Measurements from ENCODE around the gene UNC5A.

UNC5A gene

DNA sequence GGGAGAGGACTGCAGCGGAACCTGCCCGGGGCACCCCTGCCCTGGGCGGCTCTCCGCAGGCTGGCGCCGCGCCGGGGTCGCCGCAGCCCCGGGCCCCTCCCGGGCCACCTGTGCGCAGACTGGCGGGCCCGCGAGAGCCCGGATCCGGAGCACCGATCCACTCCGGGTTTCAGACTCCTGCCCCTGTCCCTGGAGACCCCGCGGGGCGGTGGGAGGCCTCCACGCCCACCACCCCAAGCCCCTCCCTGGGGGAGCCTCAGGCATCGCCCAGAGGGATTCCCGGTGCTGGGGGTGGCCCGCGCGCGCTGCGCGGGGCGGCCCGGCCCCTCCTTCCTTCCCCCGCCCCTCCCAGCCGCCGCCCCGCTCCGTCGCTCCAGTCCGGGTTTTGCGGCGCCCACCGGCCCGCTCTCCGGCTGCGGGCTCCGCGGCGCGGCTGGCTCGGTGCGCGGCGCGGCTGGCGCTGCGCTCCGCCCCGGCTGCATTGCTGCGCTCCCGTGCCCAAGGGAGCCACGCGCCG is at the start of gene UNC5A:
UNC5A (plus strand) TSS at position 479 of the 517 bp plus-strand sequence. CDS start 192 bp downstream, outside the sequence.
- DNase-seq (ENCODE audit: low spot score): peak; percentile 54

DNA sequence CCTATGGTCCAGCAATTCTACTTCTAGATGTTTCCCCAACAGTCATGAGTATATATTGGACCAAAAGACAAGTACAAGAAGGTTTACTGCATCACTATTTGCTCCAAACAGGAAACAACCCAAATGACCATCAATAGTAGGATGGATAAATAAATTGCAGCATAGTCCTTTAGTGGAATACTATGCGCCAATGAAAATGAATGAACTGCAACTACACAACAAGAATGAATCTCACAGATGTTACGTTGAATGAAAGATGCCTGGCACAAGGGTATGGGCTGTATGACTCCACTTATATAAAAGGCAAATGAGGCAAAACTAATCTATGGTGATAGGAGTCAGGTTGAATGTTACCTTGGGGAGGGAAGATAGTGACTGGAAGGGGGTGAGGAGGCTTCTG is 48.6 kb upstream of the UNC5A start:
- DNase-seq (ENCODE audit: low spot score): no peak

DNA sequence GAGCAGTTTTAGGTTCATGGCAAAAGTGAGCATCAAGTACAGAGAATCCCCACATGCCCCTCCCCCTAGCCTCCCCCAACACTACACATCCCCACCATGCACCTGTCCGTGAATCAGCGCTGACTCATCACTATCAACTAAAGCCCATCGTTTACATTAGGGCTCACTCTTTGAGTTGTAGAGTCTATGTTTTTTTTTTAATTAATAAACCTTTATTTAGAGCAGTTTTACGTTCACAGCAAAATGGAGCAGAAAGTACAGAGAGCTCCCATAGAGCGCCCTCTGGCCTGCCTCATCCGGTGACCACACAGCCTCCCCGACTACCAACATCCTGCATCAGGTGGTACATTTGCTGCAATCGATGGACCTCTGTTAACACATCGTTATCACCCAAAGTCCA is 47.9 kb upstream of the UNC5A start:
- no peak for DNase-seq (ENCODE audit: low spot score)

DNA sequence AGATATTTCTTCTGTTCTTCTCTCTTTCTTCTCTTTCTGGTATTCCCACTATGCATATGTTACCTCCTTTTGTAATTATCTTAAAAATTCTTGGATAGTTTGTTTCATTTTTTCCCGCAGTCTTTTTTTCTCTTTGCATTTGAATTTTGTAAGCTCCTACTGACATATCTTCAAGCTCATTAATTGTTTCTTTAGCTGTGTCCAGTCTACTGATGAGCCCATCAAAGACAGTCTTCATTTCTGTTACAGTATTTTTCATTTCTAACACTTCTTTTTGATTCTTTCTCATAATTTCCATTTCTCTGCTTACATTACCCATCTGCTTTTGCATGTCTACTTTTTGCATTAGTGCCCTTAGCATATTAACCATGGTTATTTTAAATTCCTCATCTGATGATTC is 44.7 kb upstream of the UNC5A start:
- no peak for DNase-seq (ENCODE audit: low spot score)

DNA sequence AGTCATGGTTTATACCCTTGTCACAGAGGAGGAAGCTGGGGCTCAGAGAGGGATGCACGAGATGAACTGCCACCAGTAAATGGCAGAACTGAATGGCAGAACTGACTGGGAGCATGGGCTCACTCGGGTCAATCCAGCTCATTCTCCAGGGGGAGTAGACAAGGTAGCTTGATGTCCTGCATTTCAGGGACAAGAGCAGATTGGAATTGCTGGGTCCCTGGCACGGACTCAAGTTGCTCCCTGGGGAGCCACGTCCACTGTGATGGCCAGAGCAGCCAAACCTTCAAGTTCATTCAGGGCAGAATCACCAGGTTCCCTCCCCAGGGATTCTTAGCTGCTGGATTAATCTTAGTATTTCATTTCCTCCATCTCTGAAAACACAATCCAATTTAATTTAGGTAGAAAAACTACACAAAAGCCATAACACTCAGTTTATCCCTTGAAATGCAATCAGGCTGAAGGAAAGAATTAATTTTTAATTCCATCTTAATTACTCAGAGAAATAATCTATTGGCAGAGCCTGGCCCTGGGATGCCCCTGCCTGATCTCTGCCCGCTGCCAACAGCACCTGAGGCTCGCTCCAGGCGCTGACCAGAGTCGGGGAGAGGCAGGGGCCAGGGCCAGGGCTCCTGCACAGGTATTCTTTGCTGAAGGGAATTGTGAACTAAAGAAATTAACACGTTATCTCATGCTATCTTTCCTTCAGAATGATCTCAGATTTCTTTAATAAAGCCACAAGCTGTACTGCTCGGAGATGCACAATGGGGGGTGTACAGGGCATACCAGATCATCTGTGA is 42.0 kb upstream of the UNC5A start:
- DNase-seq (ENCODE audit: low spot score): no peak

DNA sequence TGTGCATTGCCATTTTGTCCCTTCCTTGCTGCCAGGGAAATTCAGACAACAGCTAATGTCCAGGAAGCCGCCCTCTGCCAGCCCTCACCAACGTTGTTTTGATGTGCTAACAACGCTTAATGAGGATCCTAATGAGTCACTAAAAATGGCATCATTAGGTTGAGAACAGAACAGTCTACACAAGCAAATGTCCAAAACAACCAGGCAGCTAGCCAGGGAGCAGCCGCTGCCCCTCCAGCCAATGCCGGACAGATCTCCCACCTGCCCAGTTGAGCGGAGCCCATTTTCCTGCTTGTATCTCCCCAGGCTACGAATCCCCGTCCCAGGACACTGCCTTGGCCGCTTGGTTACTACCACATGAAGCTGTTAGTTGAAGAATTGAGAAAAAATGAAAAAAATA is 40.4 kb upstream of the UNC5A start:
- no peak for DNase-seq (ENCODE audit: low spot score)

DNA sequence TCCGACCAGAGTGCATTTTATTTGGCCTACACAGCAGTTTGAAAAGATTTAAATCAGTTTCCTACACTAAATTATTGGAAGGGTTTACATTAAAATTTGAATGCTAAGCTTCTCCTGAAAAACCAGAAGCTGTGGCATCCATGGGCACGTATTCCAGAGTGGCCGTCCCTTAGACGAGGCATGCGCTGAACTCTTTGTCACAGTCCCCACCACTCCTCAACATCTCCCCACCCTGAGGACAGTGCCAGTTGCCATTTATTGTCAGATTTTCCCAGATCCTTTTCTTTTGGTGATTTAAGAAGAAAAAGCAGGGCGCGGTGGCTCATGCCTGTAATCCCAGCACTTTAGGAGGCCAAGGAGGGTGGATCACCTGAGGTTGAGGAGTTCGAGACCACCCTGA is 39.9 kb upstream of the UNC5A start:
- DNase-seq (ENCODE audit: low spot score): no peak

DNA sequence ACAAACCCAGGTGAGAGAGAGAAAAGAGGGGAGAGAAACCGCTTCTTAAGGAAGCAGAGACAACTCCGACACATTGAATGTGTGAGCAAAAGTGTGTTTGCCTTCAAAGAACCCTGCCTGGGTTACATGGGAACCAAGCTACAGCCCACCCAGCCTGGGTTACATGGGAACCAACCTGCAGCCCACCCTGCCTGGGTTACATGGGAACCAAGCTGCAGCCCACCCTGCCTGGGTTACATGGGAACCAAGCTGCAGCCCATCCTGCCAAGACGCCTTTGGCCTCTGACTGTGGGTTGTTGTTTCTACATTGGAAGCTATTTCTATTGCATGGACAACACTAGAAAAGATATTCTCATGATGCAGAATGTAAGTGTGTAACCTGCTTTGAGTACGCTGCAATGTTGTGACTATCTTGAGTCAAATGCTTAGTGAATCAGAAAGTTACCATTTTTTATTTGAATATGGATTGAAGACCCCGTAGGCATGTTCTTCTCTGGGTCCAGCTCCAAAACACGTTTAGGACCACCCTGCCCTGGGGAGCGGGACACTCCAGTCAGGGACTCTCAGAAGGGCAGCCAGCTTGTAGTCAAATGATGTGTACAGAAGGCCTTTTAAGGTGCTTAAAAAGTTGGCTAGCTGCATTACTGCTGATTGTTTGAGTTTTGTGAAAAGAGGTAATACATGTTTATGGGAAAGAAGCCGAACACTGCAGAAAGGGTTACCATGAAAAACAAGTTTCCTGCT is 39.1 kb upstream of the UNC5A start:
- no peak for DNase-seq (ENCODE audit: low spot score)

DNA sequence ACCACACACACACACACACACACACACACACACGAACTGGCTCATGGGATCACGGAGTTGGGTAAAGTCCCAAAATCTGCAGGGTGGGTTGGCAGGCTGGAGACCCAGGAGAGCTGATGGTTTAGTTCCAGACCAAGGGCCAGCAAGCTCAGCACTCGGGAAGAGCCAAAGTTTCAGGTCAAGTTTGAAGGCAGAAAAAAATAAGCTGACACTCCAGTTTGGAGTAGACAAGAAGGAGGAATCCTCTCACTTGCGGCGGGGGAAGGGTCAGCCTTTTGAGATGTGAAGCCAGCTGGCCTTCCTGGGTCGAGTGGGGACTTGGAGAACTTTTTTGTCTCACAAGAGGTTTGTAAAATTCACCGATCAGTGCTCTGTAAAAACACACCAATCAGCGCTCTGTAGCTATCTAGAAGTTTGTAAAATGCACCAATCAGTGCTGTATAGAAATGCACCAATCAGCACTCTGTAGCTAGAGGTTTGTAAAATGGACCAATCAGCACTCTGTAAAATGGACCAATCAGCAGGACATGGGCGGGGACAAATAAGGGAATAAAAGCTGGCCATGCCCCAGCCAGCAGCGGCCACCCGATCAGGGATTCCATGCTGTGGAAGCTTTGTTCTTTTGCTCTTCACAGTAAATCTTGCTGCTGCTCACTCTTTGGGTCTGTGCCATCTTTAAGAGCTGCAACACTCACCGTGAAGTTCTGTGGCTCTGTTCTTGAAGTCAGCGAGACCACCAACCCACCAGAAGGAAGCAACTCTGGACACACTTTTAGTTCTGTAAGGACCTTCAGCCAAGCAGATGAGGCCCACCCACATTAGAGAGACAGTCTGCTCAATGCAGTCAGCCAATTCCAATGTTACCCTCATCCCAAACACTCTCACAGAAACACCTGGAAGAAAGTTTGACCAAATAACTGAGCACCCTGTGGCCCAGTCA is 37.8 kb upstream of the UNC5A start:
- no peak for DNase-seq (ENCODE audit: low spot score)

DNA sequence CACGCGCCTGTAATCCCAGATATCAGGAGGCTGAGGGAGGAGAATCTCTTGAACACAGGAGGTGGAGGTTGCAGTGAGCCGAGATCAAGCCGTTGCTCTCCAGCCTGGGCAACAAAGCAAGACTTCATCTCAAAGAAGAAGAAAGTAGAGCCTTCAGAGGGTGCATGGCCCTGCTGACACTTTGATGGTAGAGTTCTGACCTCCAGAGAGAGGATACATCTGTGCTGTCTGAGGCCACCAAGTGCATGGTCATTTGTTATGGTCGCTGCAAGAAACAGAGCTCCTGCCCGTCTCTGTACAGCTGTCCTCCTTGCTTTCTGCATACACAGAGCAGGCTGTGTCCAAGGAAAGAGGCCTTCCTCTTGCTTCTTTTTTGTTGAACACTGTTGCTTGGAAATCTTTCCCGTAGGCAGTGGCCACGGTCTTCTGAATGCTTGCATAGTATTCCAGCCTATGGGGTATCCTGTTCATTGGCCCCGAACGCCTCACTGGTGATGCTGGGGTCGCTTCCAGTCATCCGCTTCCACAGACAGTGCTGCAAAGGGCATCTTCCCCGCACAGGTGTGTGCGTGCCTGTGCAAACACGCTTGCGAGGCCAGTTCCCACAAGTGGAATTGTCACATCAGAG is 36.8 kb upstream of the UNC5A start:
- no peak for DNase-seq (ENCODE audit: low spot score)

DNA sequence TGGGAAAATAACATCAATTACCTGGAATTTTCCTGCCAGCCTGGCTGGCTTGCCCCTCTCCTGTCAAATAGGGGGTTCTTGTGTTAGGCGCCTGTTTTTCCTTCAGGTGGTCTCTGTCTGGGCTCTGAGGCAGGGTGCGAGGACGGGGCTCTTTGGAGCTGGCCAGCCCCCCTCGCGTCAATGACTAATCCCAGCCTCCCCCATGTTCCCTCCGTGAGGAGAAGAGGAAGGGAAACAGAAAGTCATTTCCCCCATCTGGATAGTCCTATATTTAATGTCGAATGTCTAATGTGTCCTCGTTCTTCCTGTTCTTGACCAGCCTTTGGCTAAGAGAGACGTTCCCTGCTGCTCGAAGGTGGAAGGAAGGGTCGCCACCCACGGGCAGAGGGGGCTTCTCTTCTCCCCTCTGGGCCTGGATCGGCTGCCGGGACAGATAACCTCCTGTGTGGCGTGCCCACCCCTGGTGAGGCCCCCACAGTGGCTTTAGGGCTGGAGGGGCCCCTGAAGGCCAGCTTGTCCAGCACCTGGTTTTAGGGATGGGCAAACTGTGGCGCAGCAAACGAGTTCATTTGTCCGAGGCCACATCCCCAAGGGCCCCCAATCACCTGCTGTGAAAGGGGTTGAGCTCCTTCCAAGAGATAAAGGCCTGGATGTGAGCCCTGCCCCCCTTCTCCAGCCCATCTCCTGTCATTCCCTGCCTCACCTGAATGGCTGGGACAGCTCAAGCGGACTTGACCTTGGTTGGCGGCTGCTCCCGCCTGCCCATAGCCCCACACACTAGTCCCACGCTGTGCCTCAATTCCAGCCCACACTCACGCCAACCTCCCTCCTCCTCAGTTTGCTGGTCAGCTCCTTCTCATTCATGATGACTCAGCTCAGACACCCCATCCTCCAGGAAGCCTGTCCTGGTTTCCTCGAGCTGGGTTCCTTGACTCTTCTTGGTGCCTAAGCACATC is 35.9 kb upstream of the UNC5A start:
- no peak for DNase-seq (ENCODE audit: low spot score)

DNA sequence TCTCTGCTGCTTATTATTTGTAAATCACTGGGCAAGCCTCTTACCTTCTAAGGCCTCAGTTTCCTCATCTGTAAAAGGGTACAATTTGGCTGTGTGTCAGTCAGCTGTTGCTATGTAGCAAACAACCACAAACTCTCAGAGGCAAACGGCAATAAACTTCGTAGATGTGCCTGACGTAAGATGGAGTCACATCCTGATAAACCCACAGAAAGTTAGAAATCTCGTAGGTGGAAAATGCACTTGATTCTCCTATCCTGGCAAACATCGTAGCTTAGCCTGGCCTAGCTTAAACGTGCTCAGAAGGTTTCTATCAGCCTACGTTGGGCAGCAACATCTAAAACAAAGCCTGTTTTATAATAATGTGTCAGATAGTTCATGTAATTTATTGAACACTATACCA is 35.0 kb upstream of the UNC5A start:
- DNase-seq (ENCODE audit: low spot score): no peak

DNA sequence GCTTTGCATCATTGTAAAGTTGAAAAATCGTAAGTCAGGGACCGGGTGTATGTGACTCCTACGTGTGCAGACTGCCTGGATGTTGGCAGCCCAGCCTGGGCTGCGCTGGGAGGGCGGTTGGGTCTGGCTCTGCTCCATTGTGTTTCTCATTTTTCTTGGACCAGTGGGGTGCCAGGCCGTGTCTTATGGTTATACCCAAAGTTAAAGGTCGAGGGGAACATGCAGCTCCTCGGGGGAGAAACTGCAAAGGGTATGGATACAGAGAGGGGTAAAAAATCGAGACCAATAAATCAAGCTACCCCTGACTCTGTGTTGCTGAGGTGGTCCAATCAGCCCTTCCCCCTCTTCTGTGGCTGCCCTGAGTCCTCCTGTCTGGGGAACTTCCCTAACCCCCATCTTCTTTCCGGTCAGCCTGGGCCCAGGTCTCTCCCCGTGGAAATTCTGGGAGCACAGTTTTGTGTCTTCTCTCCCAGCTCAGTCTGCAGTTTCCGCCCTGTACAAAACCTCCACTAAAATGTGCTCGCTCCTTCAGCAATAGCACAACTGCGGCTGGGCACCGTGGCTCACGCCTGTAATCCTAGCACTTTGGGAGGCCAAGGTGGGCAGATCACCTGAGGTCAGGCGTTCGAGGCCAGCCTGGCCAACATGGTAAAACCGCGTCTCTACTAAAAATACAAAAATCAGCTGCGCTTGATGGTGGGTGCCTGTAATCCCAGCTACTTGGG is 34.1 kb upstream of the UNC5A start:
- no peak for DNase-seq (ENCODE audit: low spot score)

DNA sequence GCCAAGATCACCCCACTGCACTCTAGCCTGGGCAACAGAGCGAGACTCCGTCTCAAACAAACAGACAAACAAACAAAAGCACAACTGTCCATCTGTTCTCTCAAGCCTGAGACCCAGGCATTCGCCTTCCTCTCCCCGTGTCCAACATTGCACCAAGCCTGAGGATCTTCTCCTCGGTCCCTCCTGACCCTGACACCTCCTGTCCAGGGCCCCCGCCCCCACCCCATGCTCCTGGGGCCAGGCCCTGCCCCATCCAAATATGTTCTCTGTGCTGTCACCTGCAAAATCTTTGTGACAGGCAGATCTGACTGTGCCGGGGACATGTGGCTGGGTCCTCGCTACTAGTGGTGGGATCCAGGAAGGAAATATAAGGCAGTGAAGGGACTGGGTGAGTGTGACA is 33.4 kb upstream of the UNC5A start:
- no peak for DNase-seq (ENCODE audit: low spot score)

DNA sequence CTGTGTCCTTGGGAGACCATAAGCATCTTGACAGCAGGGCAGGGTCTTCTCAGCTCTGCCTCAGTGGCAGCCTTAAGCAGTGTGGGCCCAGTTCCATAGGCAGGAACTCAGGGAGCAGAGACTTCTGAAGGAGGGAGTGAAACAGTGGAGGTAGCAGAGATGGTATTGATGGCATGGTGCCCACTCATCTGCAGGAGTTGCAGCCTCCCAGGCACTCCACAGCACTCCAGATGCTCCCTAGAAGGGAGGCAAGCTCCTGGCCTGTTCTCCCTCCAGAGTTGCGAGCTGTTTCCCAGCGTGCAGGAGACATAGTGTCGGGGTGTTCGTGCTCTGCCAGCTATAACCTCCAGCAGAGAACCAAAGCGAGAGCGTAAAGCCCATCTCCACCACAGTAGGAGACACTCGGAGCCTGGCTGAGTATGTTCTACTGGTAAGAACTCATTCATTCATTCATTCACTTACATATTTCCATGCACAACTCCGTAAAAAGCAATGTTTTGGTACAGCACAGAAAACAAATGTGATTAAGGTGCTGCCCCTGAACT is 31.4 kb upstream of the UNC5A start:
- DNase-seq (ENCODE audit: low spot score): no peak

DNA sequence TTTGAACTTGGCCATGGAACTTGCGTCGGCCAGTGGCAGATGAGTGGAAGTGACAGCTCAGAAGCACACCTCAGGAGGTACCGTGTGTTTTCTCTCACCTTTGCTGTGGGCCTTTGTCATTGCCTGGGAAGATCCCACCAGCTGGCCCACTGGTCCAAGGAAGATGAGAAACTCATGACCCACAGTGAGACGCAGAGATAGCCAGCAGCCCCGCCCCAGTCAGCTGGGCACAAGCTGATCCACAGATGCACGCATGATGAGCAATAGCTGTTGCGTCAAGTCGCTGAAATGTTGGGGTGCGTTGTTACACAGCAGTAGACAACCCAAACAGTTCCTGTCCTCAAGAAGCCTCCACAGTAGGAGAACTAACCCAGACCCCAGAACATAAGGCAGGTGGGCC is 30.8 kb upstream of the UNC5A start:
- no peak for DNase-seq (ENCODE audit: low spot score)

DNA sequence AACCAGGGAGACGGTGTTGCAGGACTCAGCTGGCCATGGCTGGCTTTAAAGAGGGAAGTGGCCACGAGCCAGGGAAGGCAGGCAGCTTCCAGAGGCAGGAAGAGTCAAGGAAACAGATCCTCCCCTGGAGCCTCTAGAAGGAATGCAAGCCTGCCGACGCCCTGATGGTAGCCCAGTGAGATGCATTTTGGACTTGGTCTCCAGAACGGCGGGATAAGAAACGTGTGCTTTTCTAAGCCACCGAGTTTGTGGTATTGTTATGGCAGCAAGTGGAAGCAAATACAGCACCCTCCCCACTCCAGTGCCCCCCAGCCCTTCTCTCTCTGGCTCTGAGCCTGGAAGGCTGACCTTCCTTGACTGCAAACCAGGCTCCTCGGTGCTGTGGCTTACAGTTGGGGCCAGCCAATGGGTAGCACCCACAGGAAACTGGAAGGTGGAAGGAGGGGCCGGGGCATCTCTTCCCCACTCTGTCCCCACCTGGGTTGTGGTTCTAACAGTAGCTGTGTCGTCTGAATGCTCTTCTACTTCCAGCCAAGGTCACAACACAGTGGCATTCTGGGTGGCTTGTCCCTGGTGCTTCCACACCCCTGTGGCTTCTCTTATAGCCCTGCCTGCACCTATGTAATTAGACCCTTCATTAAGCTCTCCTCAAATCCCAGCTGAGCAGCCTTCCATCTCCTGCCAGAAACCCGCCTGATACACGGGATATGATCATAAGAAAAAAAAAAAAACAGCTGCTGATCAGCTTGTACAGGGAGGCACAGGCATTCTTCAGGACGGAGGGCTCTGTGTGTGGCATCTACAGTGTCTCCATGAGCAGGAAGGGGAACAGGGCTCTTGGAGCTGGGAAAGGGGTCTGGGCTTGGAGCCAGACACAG is 29.9 kb upstream of the UNC5A start:
- peak; percentile 5 for DNase-seq (ENCODE audit: low spot score)

DNA sequence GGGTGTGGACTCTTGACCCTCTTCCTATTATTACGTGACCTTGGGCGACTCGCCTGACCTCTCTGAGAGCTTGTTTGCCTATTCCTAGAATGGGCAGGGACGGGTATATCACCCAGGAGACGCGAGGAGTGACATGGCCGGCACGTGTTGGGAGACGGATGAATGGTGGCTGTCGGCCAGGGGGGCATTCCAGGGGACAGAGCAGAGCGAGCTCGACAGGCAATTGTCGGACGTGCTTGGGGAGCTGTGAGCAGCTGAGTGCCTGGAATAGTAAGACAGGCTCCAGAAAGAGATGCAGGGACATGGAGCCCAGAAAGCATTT is 29.3 kb upstream of the UNC5A start:
- DNase-seq (ENCODE audit: low spot score): peak; percentile 5
